Thymus (tissue), 11 donors: ENCODE data around the gene DTNB. TPM values are rescaled to one million over a fixed set of nuclear protein-coding genes. Genes with fewer than 3 reads are reported as not detected.
"Not testable (repeated sequence)": the region's sequence is repeated elsewhere in the genome, so short reads cannot be mapped to it uniquely, and the experiment has no call there.

Source experiments
- DNase-seq, 9 donors: peaks; one replicate each; pipeline ENCODE4 v3.0.0-alpha.2; 2013; ENCODE audit warnings: low spot score in 9 of 9, low read depth in 6 of 9, missing footprints in 1 of 9
- H3K27ac ChIP-seq, 2 donors: one replicate each; pipeline ENCODE4 v1.5.1; 2013; ENCODE audit warnings: control low read depth in 1 of 2, low read depth in 1 of 2, low read length in 1 of 2, mild to moderate bottlenecking in 1 of 2, moderate library complexity in 1 of 2
- H3K27me3 ChIP-seq, 2 donors: one replicate each; pipeline ENCODE4 v1.5.1; 2013; ENCODE audit warnings: low read length in 1 of 2; ENCODE audit not compliant: control insufficient read depth in 2 of 2, insufficient read depth in 1 of 2
- H3K36me3 ChIP-seq, 2 donors: one replicate each; pipeline ENCODE4 v1.5.1; 2013; ENCODE audit warnings: low read length in 1 of 2, mild to moderate bottlenecking in 1 of 2, moderate library complexity in 1 of 2; ENCODE audit not compliant: control insufficient read depth in 2 of 2, insufficient read depth in 2 of 2
- H3K4me1 ChIP-seq, 2 donors: one replicate each; pipeline ENCODE4 v1.5.1; 2013; ENCODE audit warnings: low read length in 2 of 2; ENCODE audit not compliant: control insufficient read depth in 2 of 2, insufficient read depth in 2 of 2
- H3K4me3 ChIP-seq, 2 donors: one replicate each; pipeline ENCODE4 v1.5.1; 2013; ENCODE audit warnings: low read length in 2 of 2, control low read depth in 1 of 2, mild to moderate bottlenecking in 1 of 2
- H3K9me3 ChIP-seq, 2 donors: one replicate each; pipeline ENCODE4 v1.5.1; 2013; ENCODE audit warnings: low read length in 1 of 2, mild to moderate bottlenecking in 1 of 2; ENCODE audit not compliant: control insufficient read depth in 2 of 2, insufficient read depth in 1 of 2
- WGBS: extraction: QIAGEN DNeasy Blood & Tissue Kit; methylation state at CpG from one replicate; pipeline ENCODE4 v1.1.7; 2013; 5-methylcytosine and 5-hydroxymethylcytosine counted together
- polyA plus RNA-seq: library from polyadenylated mRNA; stranded (reverse); fragments of 200-250 nt; gene quantifications from one replicate; pipeline ENCODE4 v1.2.3, GENCODE V29; 2013
- total RNA-seq: library from RNA; stranded (reverse); fragments of 120-200 nt; gene quantifications from one replicate; pipeline ENCODE4 v1.2.4, GENCODE V29; 2013
- donor health status: healthy.

Gene DTNB
- total and polyA plus RNA-seq, 2 donors = 7.6 to 20.1 TPM

- WGBS = 95% methylated on average over 6 of the region's 6 CpGs
- no peaks in the 10 kb centered on the region for H3K36me3 ChIP-seq
- no peak for DNase-seq
- no peaks in the 10 kb centered on the region for H3K9me3 ChIP-seq
- H3K4me3 ChIP-seq = no peak overlapping the region
- peak overlapping the region in 1 of 2 donors; percentile 28 for H3K27ac ChIP-seq
- peaks cover 20 to 21% of the 10 kb centered on the region in 2 donors for H3K4me1 ChIP-seq
- no peaks in the 10 kb centered on the region for H3K27me3 ChIP-seq
These were observed 116.0 kb downstream of the DTNB start for GRCh38 chr2:25557179-25558036.

GRCh38 chr2:25552318-25552717 lies 121.1 kb downstream of the DTNB start:
- WGBS = 97% methylated on average over 4 of the region's 4 CpGs

GRCh38 chr2:25551316-25551715 lies 122.1 kb downstream of the DTNB start:
- WGBS = 77% methylated on average over 2 of the region's 2 CpGs
- peaks cover 0 to 4% of the 10 kb centered on the region in 2 donors for H3K4me1 ChIP-seq
- no peak overlapping the region for H3K27ac ChIP-seq
- no peak for DNase-seq
- H3K27me3 ChIP-seq = no peaks in the 10 kb centered on the region
- no peaks in the 10 kb centered on the region for H3K36me3 ChIP-seq
- H3K9me3 ChIP-seq = no peaks in the 10 kb centered on the region
- no peak overlapping the region for H3K4me3 ChIP-seq

More at GRCh38 chr2:25552318-25552717, 121.1 kb downstream of the DTNB start:
- no peaks in the 10 kb centered on the region for H3K9me3 ChIP-seq
- DNase-seq = no peak
- no peak overlapping the region for H3K4me3 ChIP-seq
- no peaks in the 10 kb centered on the region for H3K27me3 ChIP-seq
- no peak overlapping the region for H3K27ac ChIP-seq
- no peaks in the 10 kb centered on the region for H3K36me3 ChIP-seq
- H3K4me1 ChIP-seq = peaks cover 0 to 7% of the 10 kb centered on the region in 2 donors

- not testable (repeated sequence) for H3K9me3 ChIP-seq, H3K27ac ChIP-seq, H3K27me3 ChIP-seq, H3K4me3 ChIP-seq, H3K4me1 ChIP-seq, H3K36me3 ChIP-seq, DNase-seq
- WGBS = 96% methylated on average over 2 of the region's 2 CpGs
These were observed 123.8 kb downstream of the DTNB start for GRCh38 chr2:25549571-25549970.

GRCh38 chr2:25548601-25549000 lies 124.8 kb downstream of the DTNB start:
- Histone ChIP-seq H3K9me3 (no peaks in the 10 kb centered on the region), H3K36me3 (no peaks in the 10 kb centered on the region), H3K4me1 (peaks cover 0 to 4% of the 10 kb centered on the region in 2 donors), H3K27me3 (no peaks in the 10 kb centered on the region), H3K4me3 (no peak overlapping the region), H3K27ac (no peak overlapping the region)
- 53% methylated on average over 2 of the region's 2 CpGs for WGBS
- DNase-seq = no peak

- DNase-seq = no peak
- H3K4me1 ChIP-seq = peaks cover 0 to 4% of the 10 kb centered on the region in 2 donors
- H3K4me3 ChIP-seq = no peak overlapping the region
- WGBS = 98% methylated on average over 3 of the region's 3 CpGs
- no peaks in the 10 kb centered on the region for H3K9me3 ChIP-seq
- no peaks in the 10 kb centered on the region for H3K27me3 ChIP-seq
- H3K36me3 ChIP-seq = no peaks in the 10 kb centered on the region
- no peak overlapping the region for H3K27ac ChIP-seq
These were observed 126.5 kb downstream of the DTNB start for GRCh38 chr2:25546852-25547251.

GRCh38 chr2:25545899-25546298 lies 127.5 kb downstream of the DTNB start:
- 98% methylated on average over 4 of the region's 4 CpGs for WGBS

GRCh38 chr2:25544445-25544844 lies 128.9 kb downstream of the DTNB start:
- H3K36me3 ChIP-seq = no peaks in the 10 kb centered on the region
- no peak overlapping the region for H3K4me3 ChIP-seq

More at GRCh38 chr2:25545899-25546298, 127.5 kb downstream of the DTNB start:
- H3K4me3 ChIP-seq = no peak overlapping the region
- peaks cover 0 to 4% of the 10 kb centered on the region in 2 donors for H3K4me1 ChIP-seq
- no peak for DNase-seq
- no peak overlapping the region for H3K27ac ChIP-seq
- no peaks in the 10 kb centered on the region for H3K27me3 ChIP-seq
- no peaks in the 10 kb centered on the region for H3K9me3 ChIP-seq
- no peaks in the 10 kb centered on the region for H3K36me3 ChIP-seq

GRCh38 chr2:25543939-25544338 lies 129.4 kb downstream of the DTNB start:
- DNase-seq = no peak
- Histone ChIP-seq H3K27me3 (no peaks in the 10 kb centered on the region), H3K4me3 (no peak overlapping the region), H3K9me3 (no peaks in the 10 kb centered on the region), H3K27ac (no peak overlapping the region), H3K4me1 (peaks cover 0 to 4% of the 10 kb centered on the region in 2 donors), H3K36me3 (no peaks in the 10 kb centered on the region)
- 95% methylated on average over 10 of the region's 10 CpGs for WGBS

More at GRCh38 chr2:25544445-25544844, 128.9 kb downstream of the DTNB start:
- DNase-seq = no peak
- no peaks in the 10 kb centered on the region for H3K27me3 ChIP-seq
- no peak overlapping the region for H3K27ac ChIP-seq
- H3K4me1 ChIP-seq = peaks cover 0 to 4% of the 10 kb centered on the region in 2 donors
- no peaks in the 10 kb centered on the region for H3K9me3 ChIP-seq
